ENCODE data around the gene TNIP1.

TNIP1 gene

DNA sequence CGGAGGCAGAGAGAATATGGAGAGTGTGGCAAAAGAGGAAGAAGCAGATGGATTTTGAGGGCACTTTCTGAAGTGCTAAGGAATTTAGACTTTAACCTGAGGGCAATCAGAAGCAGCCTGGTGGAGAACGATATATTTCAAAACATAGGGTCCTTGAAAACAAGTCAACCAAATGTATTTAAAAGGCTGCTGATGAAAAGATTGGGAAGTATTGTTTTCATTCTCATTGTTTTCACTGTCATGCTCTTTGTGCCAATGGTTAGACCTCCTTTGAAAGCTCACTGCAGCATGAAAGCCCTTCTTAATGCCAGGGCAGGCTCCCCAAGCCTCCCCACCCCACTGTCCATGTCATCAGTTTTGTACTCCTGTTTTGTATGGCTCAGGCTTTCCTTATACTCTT, 62.9 kb downstream of the TNIP1 start:
- Histone ChIP-seq H3K36me3 (ENCODE audit: control insufficient read depth, insufficient read depth, low read length) (no peaks in the 10 kb centered on the region), H3K4me3 (ENCODE audit: insufficient read depth, low read depth, low read length, poor library complexity, severe bottlenecking) (no peak overlapping the region), H3K4me1 (ENCODE audit: control insufficient read depth, insufficient read depth, low read length, poor library complexity, severe bottlenecking) (peaks cover 17% of the 10 kb centered on the region), H3K9me3 (ENCODE audit: control insufficient read depth, low read length) (no peaks in the 10 kb centered on the region), H3K27me3 (replicated peaks; ENCODE audit: control insufficient read depth, insufficient read depth, low read length, poor library complexity, severe bottlenecking) (no peaks in the 10 kb centered on the region), H3K27ac (ENCODE audit: insufficient read depth, low read length, poor library complexity, severe bottlenecking) (no peak overlapping the region)
- no peak for DNase-seq

DNA sequence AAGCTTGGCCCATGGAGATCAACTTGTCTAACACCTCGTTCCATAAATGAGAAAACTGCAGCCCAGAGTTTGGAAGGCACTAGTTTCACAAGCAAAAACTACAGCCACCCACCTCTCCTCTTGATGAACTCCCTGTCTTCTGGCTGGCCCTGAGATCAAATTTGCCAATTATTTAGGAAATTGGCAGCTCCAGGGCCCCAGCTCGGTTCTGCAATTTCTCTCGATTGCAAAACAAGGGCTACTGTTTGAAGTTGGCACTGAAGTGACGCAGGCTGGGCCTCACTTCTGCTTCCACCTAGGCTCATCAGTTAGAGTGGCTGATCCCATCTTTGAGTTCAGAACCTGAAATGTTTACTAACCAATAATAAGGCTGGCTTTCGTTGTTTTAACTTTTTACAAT, 64.1 kb downstream of the TNIP1 start:
- Histone ChIP-seq H3K9me3 (ENCODE audit: control insufficient read depth, low read length) (no peaks in the 10 kb centered on the region), H3K36me3 (ENCODE audit: control insufficient read depth, insufficient read depth, low read length) (no peaks in the 10 kb centered on the region), H3K4me3 (ENCODE audit: insufficient read depth, low read depth, low read length, poor library complexity, severe bottlenecking) (no peak overlapping the region), H3K27ac (ENCODE audit: insufficient read depth, low read length, poor library complexity, severe bottlenecking) (no peak overlapping the region), H3K27me3 (replicated peaks; ENCODE audit: control insufficient read depth, insufficient read depth, low read length, poor library complexity, severe bottlenecking) (no peaks in the 10 kb centered on the region), H3K4me1 (ENCODE audit: control insufficient read depth, insufficient read depth, low read length, poor library complexity, severe bottlenecking) (peaks cover 17% of the 10 kb centered on the region)
- DNase-seq = no peak

DNA sequence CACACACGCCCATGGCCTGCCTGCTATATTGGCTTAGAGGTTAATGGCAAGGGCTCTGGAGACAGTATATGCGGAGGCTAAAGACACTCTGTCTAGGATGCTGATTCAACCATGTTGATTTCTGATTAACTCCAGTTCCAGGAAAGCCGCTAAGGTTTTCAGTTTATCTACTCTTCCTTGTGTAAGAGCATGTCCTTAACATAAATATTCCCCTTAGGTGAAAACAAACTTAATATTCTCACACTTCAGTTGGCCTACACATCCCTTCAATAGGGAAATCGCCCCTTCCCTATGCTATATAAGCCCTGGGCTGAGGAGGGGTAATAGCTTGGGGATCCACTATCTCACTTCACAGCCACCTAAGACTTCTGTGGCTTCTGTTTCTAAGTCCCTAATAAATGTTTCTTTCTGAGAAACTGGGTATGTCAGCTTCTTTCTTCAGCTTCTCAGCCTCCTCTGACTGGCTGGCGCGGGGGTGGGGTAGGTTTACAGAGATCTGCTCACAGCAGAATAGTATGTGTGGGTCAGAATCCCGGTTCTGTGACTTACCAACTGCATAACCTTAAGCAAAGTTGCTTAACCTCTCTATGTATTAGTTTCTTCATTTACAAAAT, 64.8 kb downstream of the TNIP1 start:
- no peak for DNase-seq
- Histone ChIP-seq H3K36me3 (ENCODE audit: control insufficient read depth, insufficient read depth, low read length) (no peaks in the 10 kb centered on the region), H3K4me3 (ENCODE audit: insufficient read depth, low read depth, low read length, poor library complexity, severe bottlenecking) (no peak overlapping the region), H3K27ac (ENCODE audit: insufficient read depth, low read length, poor library complexity, severe bottlenecking) (no peak overlapping the region), H3K27me3 (replicated peaks; ENCODE audit: control insufficient read depth, insufficient read depth, low read length, poor library complexity, severe bottlenecking) (no peaks in the 10 kb centered on the region), H3K9me3 (ENCODE audit: control insufficient read depth, low read length) (no peaks in the 10 kb centered on the region), H3K4me1 (ENCODE audit: control insufficient read depth, insufficient read depth, low read length, poor library complexity, severe bottlenecking) (peaks cover 14% of the 10 kb centered on the region)

DNA sequence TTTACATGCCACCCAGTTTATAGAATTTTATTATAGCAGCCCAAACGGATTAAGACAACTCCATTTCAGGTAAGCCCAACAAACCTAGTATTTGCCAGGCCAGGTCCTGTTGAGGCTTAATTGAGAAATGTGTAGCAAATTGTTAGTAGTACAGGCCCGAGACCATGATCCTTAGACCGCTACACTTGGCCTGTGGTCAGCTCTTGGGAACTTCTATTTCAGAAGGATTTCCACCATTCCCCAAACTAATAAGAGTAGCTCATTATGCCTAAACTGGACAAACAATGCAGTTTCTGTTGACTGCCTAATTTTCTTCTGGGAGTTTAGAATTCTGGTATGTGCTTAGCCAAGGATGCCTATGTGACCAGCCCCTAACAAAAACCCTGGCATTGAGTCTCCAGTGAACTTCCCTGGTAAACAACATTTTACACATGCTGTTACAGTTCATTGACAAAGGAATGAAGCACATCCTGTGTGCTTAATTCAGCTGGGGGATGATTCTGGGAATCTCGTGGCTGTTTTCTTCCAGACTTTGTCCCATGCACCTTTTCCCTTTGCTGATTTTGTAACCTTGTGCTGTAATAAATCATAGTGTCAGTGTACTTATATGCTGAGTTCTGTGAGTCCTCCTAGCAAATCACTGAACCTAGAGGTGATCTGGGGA, 66.0 kb downstream of the TNIP1 start:
- no peak for DNase-seq
- Histone ChIP-seq H3K27ac (ENCODE audit: insufficient read depth, low read length, poor library complexity, severe bottlenecking) (no peak overlapping the region), H3K36me3 (ENCODE audit: control insufficient read depth, insufficient read depth, low read length) (no peaks in the 10 kb centered on the region), H3K9me3 (ENCODE audit: control insufficient read depth, low read length) (no peaks in the 10 kb centered on the region), H3K4me3 (ENCODE audit: insufficient read depth, low read depth, low read length, poor library complexity, severe bottlenecking) (no peak overlapping the region), H3K27me3 (replicated peaks; ENCODE audit: control insufficient read depth, insufficient read depth, low read length, poor library complexity, severe bottlenecking) (no peaks in the 10 kb centered on the region), H3K4me1 (ENCODE audit: control insufficient read depth, insufficient read depth, low read length, poor library complexity, severe bottlenecking) (peaks cover 3% of the 10 kb centered on the region)

DNA sequence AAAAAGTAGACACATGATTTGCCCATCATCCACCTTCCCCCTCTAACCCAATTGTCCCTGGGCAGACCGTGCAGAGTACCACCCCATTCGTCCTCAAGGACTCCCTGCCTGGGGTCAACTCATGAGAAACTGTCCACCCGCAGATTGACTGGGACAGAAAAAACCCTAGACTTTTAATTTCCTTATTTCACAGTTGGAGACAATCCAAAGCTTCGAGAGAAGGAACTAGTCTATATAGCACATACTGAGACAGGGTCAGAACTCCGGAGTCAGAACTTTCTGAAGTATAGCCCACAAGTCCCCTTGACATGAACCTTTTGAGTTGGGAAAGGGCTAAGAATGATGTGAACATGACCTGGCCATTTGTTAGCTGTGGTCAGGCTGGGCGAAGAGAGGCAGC, 68.0 kb downstream of the TNIP1 start:
- Histone ChIP-seq H3K27me3 (replicated peaks; ENCODE audit: control insufficient read depth, insufficient read depth, low read length, poor library complexity, severe bottlenecking) (no peaks in the 10 kb centered on the region), H3K9me3 (ENCODE audit: control insufficient read depth, low read length) (no peaks in the 10 kb centered on the region)

DNA sequence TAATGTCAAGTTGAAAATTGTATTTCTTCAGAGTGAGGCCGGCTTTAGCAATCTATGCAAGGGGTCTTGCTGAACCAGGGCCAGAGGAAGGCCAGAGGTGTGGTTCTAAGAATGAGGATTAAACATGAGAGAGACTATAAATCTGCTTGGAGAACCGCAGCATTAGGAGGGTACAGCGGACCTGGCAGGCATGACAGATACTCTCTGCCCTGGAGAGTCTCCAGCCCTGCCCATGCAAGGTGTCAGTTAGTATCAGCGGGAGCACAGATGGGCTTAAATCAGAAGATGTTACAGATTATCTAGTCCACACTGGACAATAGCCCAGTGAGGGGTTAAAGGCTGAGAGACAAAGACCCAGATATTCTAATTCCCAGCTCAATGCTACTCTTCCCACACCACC, 71.9 kb downstream of the TNIP1 start:
- no peaks in the 10 kb centered on the region for H3K9me3 ChIP-seq (ENCODE audit: control insufficient read depth, low read length)
- H3K36me3 ChIP-seq (ENCODE audit: control insufficient read depth, insufficient read depth, low read length) = no peaks in the 10 kb centered on the region
- no peak overlapping the region for H3K4me3 ChIP-seq (ENCODE audit: insufficient read depth, low read depth, low read length, poor library complexity, severe bottlenecking)
- H3K27me3 ChIP-seq (replicated peaks; ENCODE audit: control insufficient read depth, insufficient read depth, low read length, poor library complexity, severe bottlenecking) = no peaks in the 10 kb centered on the region
- H3K27ac ChIP-seq (ENCODE audit: insufficient read depth, low read length, poor library complexity, severe bottlenecking) = no peak overlapping the region
- H3K4me1 ChIP-seq (ENCODE audit: control insufficient read depth, insufficient read depth, low read length, poor library complexity, severe bottlenecking) = no peaks in the 10 kb centered on the region
- DNase-seq = no peak

More for the DNA sequence above, 68.0 kb downstream of the TNIP1 start:
- Histone ChIP-seq H3K27ac (ENCODE audit: insufficient read depth, low read length, poor library complexity, severe bottlenecking) (no peak overlapping the region), H3K4me3 (ENCODE audit: insufficient read depth, low read depth, low read length, poor library complexity, severe bottlenecking) (no peak overlapping the region), H3K36me3 (ENCODE audit: control insufficient read depth, insufficient read depth, low read length) (no peaks in the 10 kb centered on the region), H3K4me1 (ENCODE audit: control insufficient read depth, insufficient read depth, low read length, poor library complexity, severe bottlenecking) (no peaks in the 10 kb centered on the region)
- DNase-seq = no peak

DNA sequence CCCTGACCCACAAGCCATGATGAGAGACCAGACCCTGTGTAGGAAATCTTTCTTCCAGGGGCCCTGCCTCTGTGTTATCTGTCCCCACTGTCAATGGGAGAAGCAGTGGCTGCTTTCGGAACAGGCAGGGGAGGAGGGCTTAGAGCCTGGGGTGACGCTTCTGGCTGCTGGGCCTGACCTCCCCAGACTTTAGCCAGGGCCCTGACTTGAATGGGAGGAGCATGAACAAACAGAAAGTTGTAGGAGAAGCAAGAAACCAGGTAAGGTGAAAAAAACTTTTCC, 72.7 kb downstream of the TNIP1 start:
- H3K4me1 ChIP-seq (ENCODE audit: control insufficient read depth, insufficient read depth, low read length, poor library complexity, severe bottlenecking) = no peaks in the 10 kb centered on the region
- H3K27ac ChIP-seq (ENCODE audit: insufficient read depth, low read length, poor library complexity, severe bottlenecking) = no peak overlapping the region
- H3K27me3 ChIP-seq (replicated peaks; ENCODE audit: control insufficient read depth, insufficient read depth, low read length, poor library complexity, severe bottlenecking) = no peaks in the 10 kb centered on the region
- H3K9me3 ChIP-seq (ENCODE audit: control insufficient read depth, low read length) = no peaks in the 10 kb centered on the region
- no peak for DNase-seq
- no peaks in the 10 kb centered on the region for H3K36me3 ChIP-seq (ENCODE audit: control insufficient read depth, insufficient read depth, low read length)
- H3K4me3 ChIP-seq (ENCODE audit: insufficient read depth, low read depth, low read length, poor library complexity, severe bottlenecking) = no peak overlapping the region

DNA sequence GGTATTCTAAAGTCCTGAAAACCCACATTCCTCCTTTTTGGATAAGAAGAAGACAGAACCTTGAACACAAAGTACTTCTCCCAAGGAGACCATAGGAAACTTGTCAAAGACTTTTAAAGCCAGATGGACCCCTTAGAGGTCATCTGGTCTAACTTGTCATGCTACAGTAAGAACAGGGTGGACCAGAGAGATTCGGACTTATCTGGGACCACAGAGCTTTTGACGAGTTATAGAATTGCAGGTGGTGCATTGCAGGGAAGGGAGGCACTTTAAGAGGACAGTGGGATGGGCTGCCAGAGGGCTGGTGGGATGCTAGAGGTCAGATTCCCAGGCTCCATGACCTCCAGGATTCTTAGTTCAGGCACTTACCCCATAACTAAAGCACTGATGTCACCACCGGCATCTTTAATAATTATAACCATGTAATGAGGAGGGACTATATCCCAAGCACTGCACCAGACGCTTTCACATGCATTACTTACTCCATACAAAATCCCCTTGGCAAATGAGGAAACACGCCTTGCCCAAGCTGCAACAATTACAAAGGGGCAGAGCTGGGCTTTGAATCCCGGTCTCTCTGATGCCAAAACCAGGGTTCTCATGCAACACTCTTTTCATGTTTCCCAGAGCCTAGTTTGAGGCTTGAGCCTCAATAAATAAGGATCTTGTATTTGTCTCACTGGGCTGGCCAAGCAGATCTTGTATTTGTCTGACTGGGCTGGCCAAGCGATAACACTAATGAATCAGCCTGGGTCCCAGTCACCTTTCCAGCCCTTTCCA, 73.2 kb downstream of the TNIP1 start:
- no peak overlapping the region for H3K4me3 ChIP-seq (ENCODE audit: insufficient read depth, low read depth, low read length, poor library complexity, severe bottlenecking)
- no peaks in the 10 kb centered on the region for H3K4me1 ChIP-seq (ENCODE audit: control insufficient read depth, insufficient read depth, low read length, poor library complexity, severe bottlenecking)
- H3K36me3 ChIP-seq (ENCODE audit: control insufficient read depth, insufficient read depth, low read length) = no peaks in the 10 kb centered on the region

DNA sequence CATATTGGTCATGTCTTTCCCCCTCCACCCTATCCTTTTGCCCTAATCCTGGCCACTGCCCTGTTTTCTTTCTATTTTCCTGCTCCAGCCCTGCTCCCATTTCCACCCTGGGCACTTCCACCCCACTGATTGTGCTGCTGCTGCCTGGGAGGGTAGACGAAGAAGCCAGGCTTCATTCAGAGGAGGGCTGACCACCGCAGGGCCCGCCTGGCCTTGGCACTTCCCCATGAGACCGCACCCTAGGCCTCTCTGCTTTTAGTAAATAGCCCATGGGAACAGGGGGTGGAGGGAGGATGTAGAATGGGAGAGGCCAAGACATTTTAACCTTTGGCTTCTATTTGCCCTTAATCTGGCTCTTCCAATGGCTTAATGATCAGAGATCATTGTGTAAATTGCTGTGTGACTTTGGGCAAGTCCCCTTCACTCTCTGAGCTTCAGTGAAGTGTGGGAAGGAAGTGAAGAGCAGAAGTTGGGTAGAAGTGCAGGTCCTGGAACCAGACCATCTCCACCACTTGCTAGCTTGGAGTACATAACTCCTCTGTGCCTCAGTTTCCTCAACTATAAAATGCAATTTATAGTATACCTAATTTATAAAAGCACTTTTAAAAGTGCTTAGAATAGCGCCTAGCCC, 74.0 kb downstream of the TNIP1 start:
- DNase-seq = no peak
- H3K36me3 ChIP-seq (ENCODE audit: control insufficient read depth, insufficient read depth, low read length) = no peaks in the 10 kb centered on the region
- H3K4me3 ChIP-seq (ENCODE audit: insufficient read depth, low read depth, low read length, poor library complexity, severe bottlenecking) = no peak overlapping the region
- H3K27ac ChIP-seq (ENCODE audit: insufficient read depth, low read length, poor library complexity, severe bottlenecking) = no peak overlapping the region
- no peaks in the 10 kb centered on the region for H3K4me1 ChIP-seq (ENCODE audit: control insufficient read depth, insufficient read depth, low read length, poor library complexity, severe bottlenecking)
- H3K9me3 ChIP-seq (ENCODE audit: control insufficient read depth, low read length) = no peaks in the 10 kb centered on the region
- no peaks in the 10 kb centered on the region for H3K27me3 ChIP-seq (replicated peaks; ENCODE audit: control insufficient read depth, insufficient read depth, low read length, poor library complexity, severe bottlenecking)

More for the DNA sequence above, 73.2 kb downstream of the TNIP1 start:
- no peak for DNase-seq
- Histone ChIP-seq H3K27ac (ENCODE audit: insufficient read depth, low read length, poor library complexity, severe bottlenecking) (no peak overlapping the region), H3K27me3 (replicated peaks; ENCODE audit: control insufficient read depth, insufficient read depth, low read length, poor library complexity, severe bottlenecking) (no peaks in the 10 kb centered on the region), H3K9me3 (ENCODE audit: control insufficient read depth, low read length) (no peaks in the 10 kb centered on the region)

All from effector memory CD4-positive, alpha-beta T cell (primary cell).